Measurements from ENCODE around the gene SMIM21.

SMIM21 gene

GRCh38 chr18:75377926-75378325 is 49.6 kb downstream of the SMIM21 start:
- no peak for DNase-seq (ENCODE audit: low read depth in 2 of 2, low spot score in 1 of 2)

DNA sequence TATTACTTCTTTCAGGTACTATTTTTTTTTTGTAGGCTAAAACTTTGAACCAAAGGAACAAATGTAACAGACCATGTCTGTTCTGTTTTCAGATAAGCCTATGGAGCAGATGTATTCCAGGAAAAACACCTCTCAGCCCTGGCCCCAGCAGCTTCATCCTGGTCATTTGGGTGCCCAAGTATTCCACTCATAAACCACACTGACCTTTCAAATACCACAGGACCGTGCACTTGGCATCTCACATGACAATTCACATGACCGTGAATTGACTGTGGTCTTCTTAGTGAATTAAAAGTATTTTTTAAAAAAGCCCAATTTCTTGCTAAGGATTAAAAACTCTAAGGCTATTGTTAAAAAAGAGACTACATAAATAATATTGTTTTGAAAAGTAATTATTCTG is 50.2 kb downstream of the SMIM21 start:
- DNase-seq (ENCODE audit: low read depth in 2 of 2, low spot score in 1 of 2): no peak

GRCh38 chr18:75376004-75376403 is 51.5 kb downstream of the SMIM21 start:
- DNase-seq (ENCODE audit: low read depth in 2 of 2, low spot score in 1 of 2): no peak

DNA sequence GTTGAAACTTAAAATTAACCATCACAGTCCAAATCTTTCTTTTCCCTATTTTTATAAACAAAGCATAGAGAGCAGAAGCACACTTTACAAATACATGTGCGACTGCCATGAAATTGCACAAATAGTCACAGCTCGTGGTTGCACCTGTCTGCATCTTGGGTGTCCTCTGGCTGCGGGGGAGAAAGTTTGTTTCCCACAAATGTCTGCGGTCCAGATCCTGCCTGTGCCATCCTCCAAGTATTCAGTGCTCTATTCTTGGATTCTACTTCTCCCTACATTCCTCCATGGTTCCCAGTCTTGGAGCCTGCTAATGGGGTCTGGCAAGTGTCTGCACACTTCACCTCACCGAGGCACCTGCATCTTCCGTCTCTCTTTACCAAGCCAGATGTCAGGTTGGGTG is 52.2 kb downstream of the SMIM21 start:
- no peak for DNase-seq (ENCODE audit: low read depth in 2 of 2, low spot score in 1 of 2)

DNA sequence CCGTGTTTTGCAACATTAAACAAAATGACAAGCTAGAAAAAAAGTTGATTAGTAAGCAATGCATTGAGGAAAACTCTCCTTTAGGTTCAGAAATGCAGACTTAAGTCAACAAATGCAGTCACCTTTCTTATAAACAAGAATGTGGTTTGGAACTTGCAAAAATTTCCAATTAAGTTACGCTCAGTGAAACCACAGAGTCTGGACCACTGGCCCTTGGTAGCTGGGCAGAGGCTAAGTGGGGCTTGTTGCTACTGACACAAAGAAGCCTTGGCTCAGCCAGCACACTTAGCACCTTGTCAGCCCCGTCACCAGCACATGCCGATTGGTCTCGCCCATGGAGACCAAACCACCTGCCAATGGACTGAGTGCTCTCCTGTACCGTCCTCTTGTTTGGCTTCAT is 53.0 kb downstream of the SMIM21 start:
- DNase-seq (ENCODE audit: low read depth in 2 of 2, low spot score in 1 of 2): no peak

DNA sequence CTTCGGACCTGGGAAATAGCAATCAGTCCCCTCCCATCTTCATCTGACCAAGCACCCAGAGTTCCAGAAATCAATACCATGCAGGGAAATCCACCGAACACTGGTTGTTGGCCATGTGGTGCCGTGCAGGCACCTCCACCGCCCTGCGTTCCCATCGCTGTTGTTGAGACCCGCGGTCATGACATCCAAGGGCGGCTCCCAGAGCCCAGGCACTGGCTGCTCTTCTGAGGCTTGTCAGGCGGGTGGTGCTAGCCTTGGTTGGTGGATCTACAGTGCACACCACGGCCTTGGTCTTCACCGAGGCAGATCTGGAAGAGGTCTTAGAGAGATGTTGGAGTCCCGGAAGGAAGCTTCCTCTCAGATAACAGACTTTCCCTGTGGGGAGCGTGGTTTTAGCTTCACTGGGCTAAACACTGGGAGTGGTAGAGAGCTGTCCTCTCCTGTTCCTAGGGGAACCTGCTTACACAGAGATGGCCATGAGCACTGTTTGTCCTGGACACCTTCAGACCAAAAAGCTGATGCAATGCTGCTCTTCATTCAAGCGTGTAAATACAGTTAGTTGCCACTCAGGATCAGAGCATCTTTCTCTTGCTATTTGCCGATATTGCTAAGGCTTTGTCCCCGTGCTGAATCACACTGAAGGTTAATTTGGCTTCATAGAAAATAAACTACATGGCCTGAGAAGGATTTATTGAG is 58.3 kb downstream of the SMIM21 start:
- no peak for DNase-seq (ENCODE audit: low read depth in 2 of 2, low spot score in 1 of 2)

GRCh38 chr18:75365837-75366236 is 61.7 kb downstream of the SMIM21 start:
- no peak for DNase-seq (ENCODE audit: low read depth in 2 of 2, low spot score in 1 of 2)

- DNase-seq (ENCODE audit: low read depth in 2 of 2, low spot score in 1 of 2): no peak
These were observed 62.3 kb downstream of the SMIM21 start for GRCh38 chr18:75365254-75365629.

GRCh38 chr18:75364512-75365253 is 62.8 kb downstream of the SMIM21 start:
- DNase-seq (ENCODE audit: low read depth in 2 of 2, low spot score in 1 of 2): no peak

GRCh38 chr18:75363446-75364225 is 63.9 kb downstream of the SMIM21 start:
- no peak for DNase-seq (ENCODE audit: low read depth in 2 of 2, low spot score in 1 of 2)

- DNase-seq (ENCODE audit: low read depth in 2 of 2, low spot score in 1 of 2): no peak
These were observed 65.1 kb downstream of the SMIM21 start for GRCh38 chr18:75362435-75362834.

- no peak for DNase-seq (ENCODE audit: low read depth in 2 of 2, low spot score in 1 of 2)
These were observed 66.6 kb downstream of the SMIM21 start for GRCh38 chr18:75360941-75361340.

DNA sequence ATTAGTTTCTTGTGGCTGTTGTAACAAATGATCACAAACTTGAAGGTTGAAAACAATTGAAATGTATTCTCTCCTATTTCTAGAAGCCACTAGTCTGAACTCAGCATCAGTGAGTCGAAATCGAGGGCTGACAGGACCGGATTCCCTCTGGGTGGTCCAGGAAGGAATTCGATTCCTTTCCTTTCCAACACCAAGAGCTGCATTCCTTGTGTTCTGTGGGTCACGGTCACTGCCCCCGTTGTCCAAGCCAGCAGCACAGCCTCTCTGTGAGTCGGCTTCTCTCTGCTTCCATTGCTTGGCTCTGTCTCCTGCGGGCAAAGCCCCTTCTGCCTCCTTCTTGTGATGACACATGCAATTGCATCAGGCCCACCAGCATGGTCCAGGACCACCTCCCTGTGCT is 67.3 kb downstream of the SMIM21 start:
- DNase-seq (ENCODE audit: low read depth in 2 of 2, low spot score in 1 of 2): no peak

All from stimulated activated CD8-positive, alpha-beta memory T cell treated with anti-CD3 and anti-CD28 coated beads, Interleukin-4, amount 100 ng/mL, for 4 hours (primary cell).